Thoracic aorta (tissue), 2 donors: Measurements from ENCODE around the gene S100A5. TPM values are rescaled to one million over a fixed set of nuclear protein-coding genes. Genes with fewer than 3 reads are reported as not detected.
"Not testable (repeated sequence)": the region's sequence is repeated elsewhere in the genome, so short reads cannot be mapped to it uniquely, and the experiment has no call there.

ENCODE experiments used
- ATAC-seq: fragments of 150-250 bp; one replicate; pipeline ENCODE4 v1.8.0; 2017; ENCODE audit warnings: low read depth; ENCODE audit not compliant: insufficient number of reproducible peaks, low FRiP score
- DNase-seq: peaks from one replicate; pipeline ENCODE4 v3.0.0-alpha.2; 2020; ENCODE audit warnings: low spot score
- H3K27ac ChIP-seq, 2 donors: fragments of 200-600 bp; sonication (generic); 1 replicate in 1 of 2; 2 replicates in 1 of 2; pipeline ENCODE4 v1.5.1; 2016; ENCODE audit warnings: mild to moderate bottlenecking in 2 of 2, moderate library complexity in 2 of 2
- H3K27me3 ChIP-seq: fragments of 200-600 bp; sonication (generic); replicated peaks from 2 replicates; pipeline ENCODE4 v1.6.0; 2016; ENCODE audit warnings: mild to moderate bottlenecking; ENCODE audit not compliant: insufficient read depth
- H3K36me3 ChIP-seq: fragments of 200-600 bp; sonication (generic); one replicate; pipeline ENCODE4 v1.5.1; 2016
- H3K4me1 ChIP-seq, 2 donors: fragments of 200-600 bp; sonication (generic); 1 replicate in 1 of 2; 2 replicates in 1 of 2; pipeline versions ENCODE4 v1.5.1 to v1.6.0; 2016; ENCODE audit warnings: low read depth in 2 of 2, mild to moderate bottlenecking in 1 of 2; ENCODE audit not compliant: control insufficient read depth in 1 of 2
- H3K4me3 ChIP-seq: fragments of 200-600 bp; sonication (generic); 2 replicates; pipeline ENCODE4 v1.5.1; 2016; ENCODE audit warnings: mild to moderate bottlenecking
- H3K9me3 ChIP-seq: fragments of 200-600 bp; sonication (generic); 2 replicates; pipeline ENCODE4 v1.5.1; 2016
- CTCF ChIP-seq: fragments of 200-600 bp; sonication (generic); IDR thresholded peaks from one replicate; pipeline ENCODE4 v1.5.1; 2019; ENCODE audit warnings: antibody characterized with exemption
- total RNA-seq, 2 donors: library from RNA; depleted of rRNA; stranded (reverse); fragments of >200 nt; gene quantifications; one replicate each; pipeline versions ENCODE4 v1.1.0 to v1.2.3, GENCODE V29; 2016

S100A5 gene
- total RNA-seq, 2 donors from 2014 or later = not detected

GRCh38 chr1:153566414-153567371 is 26.0 kb upstream of the S100A5 start:
- Histone ChIP-seq H3K9me3 (no peaks in the 10 kb centered on the region), H3K36me3 (no peaks in the 10 kb centered on the region), H3K4me3 (peak overlapping the region; percentile 36), H3K27me3 (no peaks in the 10 kb centered on the region), H3K4me1 (peaks cover 29 to 41% of the 10 kb centered on the region in 2 donors), H3K27ac (peak overlapping the region; percentile 76 to 98)
- DNase-seq = peak; percentile 98
- no peak for TF ChIP-seq CTCF
- peak; percentile 74 for ATAC-seq

- no peaks in the 10 kb centered on the region for H3K27me3 ChIP-seq
- no peaks in the 10 kb centered on the region for H3K36me3 ChIP-seq
- DNase-seq = peak; percentile 66
- no peaks in the 10 kb centered on the region for H3K9me3 ChIP-seq
- no peak for TF ChIP-seq CTCF
- peaks cover 29 to 41% of the 10 kb centered on the region in 2 donors for H3K4me1 ChIP-seq
- H3K4me3 ChIP-seq = peak within 1 kb of the TSS; percentile 36
- peak within 1 kb of the TSS; percentile 76 to 98 for H3K27ac ChIP-seq
- ATAC-seq = peak; percentile 67
These were observed 25.0 kb upstream of the S100A5 start, which contains the start of gene S100A2 for GRCh38 chr1:153565529-153566374. TSS of gene S100A2 (minus strand) at chr1:153565844. CDS start at chr1:153563877, 1,967 bp downstream.

- no peak for TF ChIP-seq CTCF
- Histone ChIP-seq H3K36me3 (no peaks in the 10 kb centered on the region), H3K9me3 (no peaks in the 10 kb centered on the region), H3K4me3 (no peak overlapping the region), H3K27me3 (no peaks in the 10 kb centered on the region), H3K27ac (peak overlapping the region in 1 of 2 donors; percentile 27), H3K4me1 (peaks cover 29 to 39% of the 10 kb centered on the region in 2 donors)
- ATAC-seq = no peak
- no peak for DNase-seq
These were observed 23.3 kb upstream of the S100A5 start for GRCh38 chr1:153563991-153564390.

- Histone ChIP-seq H3K36me3 (no peaks in the 10 kb centered on the region), H3K9me3 (no peaks in the 10 kb centered on the region), H3K27ac (no peak overlapping the region), H3K4me1 (peaks cover 29 to 35% of the 10 kb centered on the region in 2 donors), H3K4me3 (no peak overlapping the region), H3K27me3 (no peaks in the 10 kb centered on the region)
- DNase-seq (no peak), ATAC-seq (no peak)
- no peak for TF ChIP-seq CTCF
These were observed 22.8 kb upstream of the S100A5 start for GRCh38 chr1:153563483-153563901.

GRCh38 chr1:153562021-153562420 is 21.3 kb upstream of the S100A5 start:
- H3K36me3 ChIP-seq, DNase-seq, H3K27me3 ChIP-seq, ATAC-seq, H3K9me3 ChIP-seq, H3K4me3 ChIP-seq, H3K27ac ChIP-seq: not testable (repeated sequence)
- H3K4me1 ChIP-seq = peaks cover 15 to 20% of the 10 kb centered on the region in 2 donors
